Measurements from ENCODE around the gene ITGA2B.

GRCh38 chr17:44345454-44346026 lies 43.9 kb downstream of the ITGA2B start:
- TF ChIP-seq CTCF (IDR thresholded peaks at IDR 0.05; ENCODE audit: poor library complexity): peak; percentile 43
- TF ChIP-seq EZH2 (IDR thresholded peaks at IDR 0.05; ENCODE audit: borderline replicate concordance): no peak

Data from hepatocyte (in vitro differentiated cells).